AG10803 (cell line): Measurements from ENCODE around the gene SSTR5.
"Not testable (repeated sequence)": the region's sequence is repeated elsewhere in the genome, so short reads cannot be mapped to it uniquely, and the experiment has no call there.

Experiments
- DNase-seq: peaks from one replicate; pipeline ENCODE4 v3.0.0; 2010; ENCODE audit warnings: low read depth
- H3K4me3 ChIP-seq: 2 replicates; pipeline ENCODE4 v1.5.1; 2011; ENCODE audit warnings: mild to moderate bottlenecking, low read length, control low read depth
- CTCF ChIP-seq: conservative IDR thresholded peaks from 2 replicates; pipeline ENCODE4 v1.5.1; 2011; ENCODE audit warnings: mild to moderate bottlenecking, low read length, control low read depth, inconsistent platforms

The SSTR5 gene

GRCh38 chr16:1084971-1085370, 12.4 kb downstream of the SSTR5 start:
- no peak overlapping the region for H3K4me3 ChIP-seq
- DNase-seq: no peak
- no peak for TF ChIP-seq CTCF

GRCh38 chr16:1086443-1086842, 13.9 kb downstream of the SSTR5 start:
- H3K4me3 ChIP-seq, DNase-seq: not testable (repeated sequence)

GRCh38 chr16:1088295-1089170, 16.0 kb downstream of the SSTR5 start:
- DNase-seq: no peak
- H3K4me3 ChIP-seq: no peak overlapping the region
- TF ChIP-seq CTCF: no peak

GRCh38 chr16:1089439-1089821, 16.9 kb downstream of the SSTR5 start:
- TF ChIP-seq CTCF: no peak
- H3K4me3 ChIP-seq: no peak overlapping the region
- DNase-seq: no peak

GRCh38 chr16:1089822-1090619, 17.5 kb downstream of the SSTR5 start:
- DNase-seq: no peak
- no peak overlapping the region for H3K4me3 ChIP-seq
- no peak for TF ChIP-seq CTCF

- H3K4me3 ChIP-seq: no peak overlapping the region
- no peak for DNase-seq
- no peak for TF ChIP-seq CTCF
These were observed 18.4 kb downstream of the SSTR5 start for GRCh38 chr16:1090620-1091587.
